GM19455 (cell line): ENCODE results near the gene KRT74.
"Not testable (repeated sequence)": the region's sequence is repeated elsewhere in the genome, so short reads cannot be mapped to it uniquely, and the experiment has no call there.

ENCODE experiments used
- ATAC-seq: cut with Tn5 transposase; IDR thresholded peaks from one replicate; pipeline ENCODE4 v1.9.1; 2021; ENCODE audit not compliant: unreplicated experiment

KRT74 gene

DNA sequence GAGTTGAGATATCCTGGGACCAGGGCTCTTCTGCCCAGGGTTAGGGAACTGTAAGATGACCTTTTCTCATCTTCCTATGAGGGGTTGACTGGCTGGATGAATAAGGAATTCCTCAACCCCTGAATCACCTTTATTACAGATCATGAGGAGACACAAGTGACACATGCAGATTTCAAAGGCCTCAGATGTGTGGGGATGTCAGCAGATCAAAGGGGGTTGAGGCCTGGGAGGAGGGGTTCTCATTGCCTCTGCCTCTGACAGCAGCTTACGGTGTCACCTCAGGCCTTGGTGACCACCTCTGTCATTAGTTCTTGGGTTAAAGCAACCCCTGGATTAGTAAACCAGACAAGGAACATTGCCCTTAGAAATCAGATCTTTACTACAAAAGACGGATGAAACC lies 29.7 kb upstream of the KRT74 start:
- no peak for ATAC-seq

DNA sequence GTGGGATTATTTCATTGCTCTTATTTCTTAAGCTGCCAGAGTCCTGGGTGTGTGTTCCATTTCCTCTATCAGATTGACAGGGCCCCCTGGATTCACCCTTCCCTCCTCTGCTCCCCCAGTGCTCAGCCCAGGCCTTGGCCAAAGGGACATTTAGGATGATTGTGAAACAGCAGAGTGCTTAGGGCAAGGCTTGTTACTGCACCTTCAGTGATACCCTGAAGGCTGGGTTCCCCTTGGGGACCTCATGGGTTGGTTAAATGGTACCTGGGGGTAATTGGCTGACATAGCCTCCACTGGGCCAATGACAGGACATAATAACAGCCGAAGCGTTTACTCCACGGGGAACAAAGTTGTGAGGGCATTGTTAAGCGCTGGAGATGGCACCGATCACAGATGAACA lies 28.9 kb upstream of the KRT74 start:
- ATAC-seq, result no peak

DNA sequence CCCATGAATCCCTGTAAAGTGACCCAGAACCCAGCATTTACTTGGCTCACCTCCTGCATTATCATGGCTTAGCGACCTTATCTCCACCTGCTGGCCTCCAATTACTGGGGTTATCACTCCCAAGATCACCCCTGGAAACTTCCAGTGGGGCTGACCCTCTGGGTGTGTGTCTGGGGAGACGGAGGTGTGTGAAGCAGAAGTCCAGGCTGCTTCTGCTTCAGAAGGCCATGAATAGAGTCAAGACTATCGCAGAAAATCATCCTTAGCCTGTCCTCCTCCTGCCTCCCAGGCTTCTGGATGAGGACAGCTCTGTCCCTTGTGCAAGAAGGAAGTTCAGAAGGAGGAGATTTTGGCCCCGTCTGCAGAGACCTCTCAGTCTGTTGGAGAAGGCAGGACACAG lies 28.0 kb upstream of the KRT74 start:
- no peak for ATAC-seq

DNA sequence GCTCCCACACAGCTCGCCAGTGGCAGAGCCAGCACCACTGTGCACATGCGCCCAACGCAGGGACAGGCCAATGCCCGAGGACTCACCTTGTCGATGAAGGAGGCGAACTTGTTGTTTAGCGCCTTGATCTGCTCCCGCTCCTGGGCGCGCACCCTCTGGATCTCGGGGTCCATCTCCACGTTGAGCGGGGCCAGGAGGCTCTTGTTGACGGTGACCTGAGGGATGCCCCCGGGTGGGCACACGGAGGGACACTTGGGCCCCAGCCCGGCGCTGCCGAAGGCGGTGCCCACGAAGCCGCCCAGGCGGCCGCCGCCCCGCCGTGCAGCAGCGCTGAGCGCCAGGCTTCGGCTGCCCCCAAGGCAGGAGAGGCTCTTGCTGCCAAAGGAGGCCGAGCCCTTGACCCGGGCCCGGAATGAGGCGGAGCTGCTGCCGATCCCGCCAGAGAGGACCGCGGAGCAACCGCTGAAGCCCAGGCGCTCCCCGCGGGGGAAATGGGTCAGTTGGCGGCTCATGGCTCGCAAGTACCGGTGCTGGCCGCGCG lies 27.4 kb upstream of the KRT74 start, which contains the start of gene KRT72:
Gene KRT72 (minus strand): TSS at position 523 of the 541 bp plus-strand sequence. CDS start 11 bp downstream, at position 512.
- ATAC-seq, result no peak

DNA sequence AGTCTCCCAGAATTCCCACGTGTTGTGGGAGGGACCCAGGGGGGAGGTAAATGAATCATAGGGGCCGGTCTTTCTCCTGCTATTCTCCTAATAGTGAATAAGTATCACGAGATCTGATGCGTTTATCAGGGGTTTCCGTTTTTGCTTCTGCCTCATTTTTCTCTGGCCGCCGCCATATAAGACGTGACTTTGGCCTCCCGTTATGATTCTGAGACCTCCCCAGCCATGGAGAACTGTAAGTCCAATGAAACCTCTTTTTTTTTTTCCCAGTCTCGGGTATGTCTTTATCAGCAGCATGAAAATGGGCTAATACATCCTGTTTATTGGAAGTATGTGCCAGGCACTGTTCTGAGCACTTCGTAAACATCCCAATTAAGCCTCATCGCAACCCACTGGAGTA lies 26.8 kb upstream of the KRT74 start:
- no peak for ATAC-seq

DNA sequence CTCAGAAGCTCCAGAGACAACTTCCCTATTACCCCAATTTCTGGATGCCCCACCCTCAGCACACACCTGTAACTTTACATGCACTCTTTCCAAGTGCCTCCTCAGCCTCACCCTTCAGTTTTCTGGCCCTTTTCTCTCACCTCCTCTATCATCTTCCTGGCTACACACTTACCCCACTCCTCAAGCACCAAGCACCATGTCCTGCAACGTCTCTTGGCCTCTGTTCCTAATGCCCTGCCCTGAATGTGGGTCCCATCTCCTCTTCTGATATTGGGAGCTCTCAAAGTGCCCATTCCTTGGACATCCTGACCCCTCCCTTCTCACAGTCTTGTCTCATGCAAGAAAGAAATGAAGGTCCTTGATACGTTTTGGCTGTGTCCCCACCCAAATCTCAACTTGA lies 26.4 kb upstream of the KRT74 start:
- no peak for ATAC-seq

DNA sequence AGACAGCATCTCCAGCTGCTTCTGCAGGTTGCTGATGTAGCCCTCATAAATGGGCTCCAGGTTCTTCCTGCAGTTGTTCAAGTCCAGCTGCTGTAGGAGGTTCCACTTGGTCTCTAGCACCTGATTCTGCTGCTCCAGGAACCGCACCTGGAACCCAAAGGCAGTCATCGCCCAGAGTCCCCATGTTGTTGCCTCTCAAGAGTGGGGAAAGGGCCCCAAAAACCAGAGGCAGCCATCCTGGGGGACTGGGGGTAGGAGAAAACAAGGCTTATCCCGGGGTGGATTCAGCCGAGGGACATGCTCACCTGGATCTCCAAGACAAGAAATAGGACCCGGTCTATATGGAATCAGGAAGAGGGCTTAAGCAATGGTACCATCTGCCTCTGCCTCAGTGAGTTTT lies 25.3 kb upstream of the KRT74 start:
- no peak for ATAC-seq

DNA sequence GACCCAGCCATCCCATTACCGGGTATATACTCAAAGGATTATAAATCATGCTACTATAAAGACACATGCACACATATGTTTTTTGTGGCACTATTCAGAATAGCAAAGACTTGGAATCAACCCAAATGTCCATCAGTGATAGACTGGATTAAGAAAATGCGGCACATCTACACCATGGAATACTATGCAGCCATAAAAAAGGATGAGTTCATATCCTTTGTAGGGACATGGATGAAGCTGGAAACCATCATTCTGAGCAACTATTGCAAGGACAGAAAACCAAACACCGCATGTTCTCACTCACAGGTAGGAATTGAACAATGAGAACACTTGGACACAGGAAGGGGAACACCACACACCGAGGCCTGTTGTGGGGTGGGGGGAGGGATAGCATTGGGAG lies 20.6 kb upstream of the KRT74 start:
- not testable (repeated sequence) for ATAC-seq

DNA sequence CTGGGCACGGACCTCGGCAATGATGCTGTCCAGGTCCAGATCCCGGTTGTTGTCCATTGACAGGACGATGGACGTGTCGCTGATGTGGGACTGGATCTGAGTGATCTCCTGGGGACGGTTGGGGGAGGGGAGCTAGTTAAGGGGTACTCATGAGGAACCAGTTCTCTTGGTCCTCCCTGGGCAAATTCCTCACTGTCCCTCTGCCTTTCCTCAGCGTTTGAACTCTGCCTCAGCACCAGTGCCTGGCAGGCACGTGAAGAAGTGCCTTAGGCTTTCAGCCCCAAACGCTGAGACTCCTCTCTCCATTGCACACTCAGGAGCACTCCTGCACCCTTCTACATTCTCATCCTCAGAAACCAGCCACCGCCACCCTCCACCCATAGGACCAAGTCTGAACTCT lies 17.9 kb upstream of the KRT74 start:
- no peak for ATAC-seq

DNA sequence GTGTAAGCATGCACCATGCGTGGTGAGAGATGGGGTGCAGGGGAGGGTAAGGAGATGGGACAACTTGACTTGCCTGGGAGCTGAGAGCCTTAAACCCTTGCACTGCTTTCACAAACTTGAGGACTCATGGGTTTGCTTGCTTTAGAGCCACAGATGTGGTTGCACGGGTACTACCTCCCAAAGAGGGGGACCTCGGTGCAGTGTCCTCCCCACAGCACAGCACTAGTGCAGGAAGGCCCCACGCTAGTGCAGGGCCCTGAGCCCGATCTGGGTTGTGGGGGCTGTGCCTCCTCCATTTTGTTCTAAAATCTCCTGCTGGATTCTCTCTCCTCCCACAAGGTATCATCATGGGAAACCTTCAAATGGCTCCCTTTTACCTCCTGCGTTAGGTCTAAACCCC lies 16.4 kb upstream of the KRT74 start:
- ATAC-seq, result no peak

DNA sequence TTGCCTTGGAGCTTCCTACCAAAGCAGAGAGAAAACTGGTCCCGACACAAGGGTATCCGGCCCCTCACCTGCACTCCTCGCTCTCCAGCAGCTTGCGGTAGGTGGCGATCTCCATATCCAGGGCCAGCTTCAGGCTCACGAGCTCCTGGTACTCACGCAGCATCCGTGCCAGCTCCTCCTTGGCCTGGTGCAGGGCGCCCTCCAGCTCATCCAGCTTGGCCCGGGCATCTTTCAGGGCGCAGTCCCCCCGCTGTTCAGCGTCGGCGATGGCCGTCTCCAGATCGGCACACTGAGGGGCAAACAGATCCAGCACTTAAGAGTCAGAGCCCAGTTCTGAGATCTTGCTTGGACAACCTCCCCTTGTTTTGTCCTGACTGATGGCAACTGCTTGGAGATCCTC lies 13.9 kb upstream of the KRT74 start:
- no peak for ATAC-seq

DNA sequence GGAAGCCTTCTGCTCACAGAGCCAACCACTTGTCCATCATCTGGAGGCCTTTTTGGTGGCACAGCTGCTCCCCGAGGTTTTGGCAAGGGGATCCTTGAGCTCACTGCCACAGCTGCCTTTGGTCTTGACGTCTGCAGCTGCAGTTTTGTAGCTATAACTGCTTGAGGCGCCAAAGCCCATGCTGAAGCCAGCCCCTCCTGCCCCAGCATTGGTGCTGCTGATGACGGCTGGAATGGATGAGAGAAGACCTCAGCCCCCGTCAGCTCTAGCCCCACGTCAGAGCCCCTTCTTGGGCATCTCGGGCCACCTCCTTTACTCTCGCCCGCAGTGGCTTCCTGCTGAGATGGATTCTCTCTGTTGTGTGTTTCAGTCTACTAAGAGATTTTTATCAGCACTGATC lies 12.3 kb upstream of the KRT74 start:
- ATAC-seq, result no peak

DNA sequence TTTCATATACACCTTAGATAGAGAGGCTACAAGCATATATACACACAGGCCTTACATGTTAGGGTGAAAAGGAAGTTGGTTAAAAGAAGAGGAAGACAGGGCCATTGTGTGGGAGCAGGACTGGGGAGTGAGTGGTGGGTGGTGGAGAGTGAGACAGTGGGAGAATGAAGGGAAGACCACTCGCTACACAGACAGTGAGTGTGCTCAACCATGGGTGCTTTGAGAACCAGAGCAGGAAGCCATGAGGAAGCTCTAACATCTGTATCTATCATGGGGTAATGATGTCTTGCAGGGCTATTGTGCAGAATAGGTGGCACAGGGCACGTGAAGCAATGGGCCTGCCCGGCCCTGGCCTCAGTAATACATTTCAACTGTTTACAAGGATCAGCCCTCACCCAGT lies 11.4 kb upstream of the KRT74 start:
- no peak for ATAC-seq

DNA sequence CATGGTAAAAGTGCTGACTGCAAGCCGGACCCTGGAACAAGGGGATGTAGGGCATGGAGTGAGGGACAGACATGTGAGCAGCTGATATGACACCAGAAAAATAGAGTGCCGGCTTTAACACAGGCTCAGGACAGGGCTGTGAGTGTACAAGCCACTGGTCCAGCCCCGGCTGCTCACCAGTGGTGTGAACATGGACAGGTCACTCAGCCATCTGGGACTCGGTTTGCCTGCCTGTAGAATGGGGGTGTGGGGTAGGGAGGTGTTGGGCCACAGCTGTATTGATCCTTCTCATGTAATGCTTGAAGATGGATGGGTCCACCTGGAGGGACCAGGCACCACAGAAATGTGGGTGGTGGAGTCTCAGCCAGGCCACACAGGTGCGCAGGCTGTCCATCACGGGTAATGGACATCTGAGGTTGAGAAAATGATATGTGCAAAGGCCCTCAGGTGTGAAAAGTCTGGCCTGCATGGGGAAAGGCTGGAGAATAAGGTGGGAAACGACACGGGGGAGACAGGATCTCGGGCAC lies 10.6 kb upstream of the KRT74 start:
- no peak for ATAC-seq

DNA sequence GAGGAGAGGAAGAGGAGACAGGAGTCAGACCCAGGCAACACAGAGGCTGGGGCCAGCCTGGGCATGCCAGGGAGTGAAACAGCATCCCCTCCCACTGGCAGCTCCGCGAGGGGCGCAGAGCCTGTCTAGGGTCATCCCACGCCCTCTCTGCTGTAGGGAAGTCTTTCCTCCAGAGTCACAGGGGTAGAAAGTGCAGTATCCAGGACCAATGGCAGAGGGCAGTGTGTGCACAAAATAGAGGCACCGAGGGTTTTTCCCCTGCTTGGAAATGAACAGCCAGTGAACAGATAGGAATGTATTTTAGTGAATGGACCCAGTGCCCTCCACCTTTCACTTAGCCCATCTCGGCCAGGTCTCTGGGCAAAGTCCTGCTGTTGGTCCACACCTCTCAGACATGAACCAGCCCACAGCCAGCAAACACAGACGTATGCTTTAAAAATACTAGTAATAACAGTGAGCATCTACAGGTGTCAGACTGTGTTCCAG lies 9.4 kb upstream of the KRT74 start:
- ATAC-seq, result no peak

DNA sequence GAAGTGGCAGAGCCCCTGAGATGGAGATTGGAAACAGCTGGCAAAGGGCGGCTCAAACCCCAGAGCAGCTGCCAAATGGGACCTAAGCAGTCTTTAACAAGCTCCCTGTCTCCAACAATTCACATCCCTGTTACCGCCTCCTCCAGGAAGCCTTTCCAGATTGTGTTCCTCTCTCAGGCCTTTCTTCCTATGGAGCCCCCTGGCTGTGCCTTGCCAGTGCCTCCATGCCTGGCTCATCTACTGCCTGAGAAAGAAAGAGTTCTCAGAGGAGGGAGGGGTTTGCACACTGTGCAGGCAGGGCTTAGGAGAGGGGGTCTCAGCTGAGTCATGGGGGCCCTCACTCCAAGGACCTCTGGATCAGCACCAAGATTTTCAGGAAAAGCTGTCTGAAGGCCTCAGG lies 8.8 kb upstream of the KRT74 start:
- ATAC-seq, result no peak

DNA sequence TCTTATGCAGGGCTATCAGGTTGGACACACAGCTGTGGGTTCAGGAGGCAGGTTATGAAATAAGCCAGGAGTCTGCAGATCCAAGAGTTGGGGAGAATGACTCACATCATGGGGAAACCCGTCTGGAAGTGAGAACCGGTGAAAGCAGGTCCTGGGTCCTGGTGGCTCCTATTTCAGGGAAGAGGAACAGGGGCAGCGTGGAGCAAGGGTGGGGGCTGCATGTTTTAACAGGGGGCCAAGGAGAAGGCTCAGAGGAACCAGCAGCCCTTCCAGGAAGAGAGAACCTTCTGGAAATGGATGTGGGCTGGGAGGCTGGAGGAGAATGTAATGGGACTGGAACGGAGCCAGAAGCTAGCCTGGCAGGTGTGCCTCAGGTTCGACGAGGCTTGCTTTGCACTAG lies 7.8 kb upstream of the KRT74 start:
- no peak for ATAC-seq

DNA sequence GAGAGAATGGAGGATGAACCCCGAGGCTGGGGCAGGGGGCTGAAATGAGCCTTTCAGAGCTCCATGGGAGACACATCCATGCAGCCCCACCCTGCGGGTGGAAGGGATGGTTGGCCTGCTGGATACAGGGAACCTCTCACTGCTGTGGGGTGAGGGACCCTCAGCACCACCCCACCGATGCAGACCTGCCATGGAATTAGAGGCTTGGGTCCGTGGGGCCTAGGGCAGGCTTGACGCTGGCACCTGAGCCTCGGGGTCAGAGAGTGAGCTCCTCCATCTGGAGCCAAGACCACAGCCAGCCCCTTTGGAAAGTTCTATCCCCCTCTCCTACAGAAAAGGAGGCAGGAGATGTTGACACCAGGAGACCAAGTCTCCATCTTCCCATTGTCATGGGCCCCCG lies 7.4 kb upstream of the KRT74 start:
- ATAC-seq, result no peak

DNA sequence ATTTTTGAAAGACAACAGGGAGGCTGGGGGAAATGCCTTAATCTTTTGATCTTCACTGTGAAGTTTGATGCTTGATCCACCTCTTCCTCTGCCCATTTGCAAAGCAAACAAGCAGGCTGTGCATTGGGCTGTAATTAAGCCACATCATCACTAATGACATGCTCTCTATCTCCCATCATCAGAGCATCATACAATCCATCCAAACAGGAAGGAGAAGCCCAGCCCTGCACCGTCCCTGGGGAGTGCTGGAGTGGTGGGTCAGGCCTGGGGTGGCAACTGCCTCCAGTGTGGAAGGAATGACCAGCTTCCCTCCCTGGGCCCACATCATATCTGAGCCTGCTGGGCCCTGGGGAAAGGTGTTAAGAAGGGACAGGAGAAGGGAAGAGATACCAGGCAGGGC lies 6.9 kb upstream of the KRT74 start:
- ATAC-seq, result no peak

DNA sequence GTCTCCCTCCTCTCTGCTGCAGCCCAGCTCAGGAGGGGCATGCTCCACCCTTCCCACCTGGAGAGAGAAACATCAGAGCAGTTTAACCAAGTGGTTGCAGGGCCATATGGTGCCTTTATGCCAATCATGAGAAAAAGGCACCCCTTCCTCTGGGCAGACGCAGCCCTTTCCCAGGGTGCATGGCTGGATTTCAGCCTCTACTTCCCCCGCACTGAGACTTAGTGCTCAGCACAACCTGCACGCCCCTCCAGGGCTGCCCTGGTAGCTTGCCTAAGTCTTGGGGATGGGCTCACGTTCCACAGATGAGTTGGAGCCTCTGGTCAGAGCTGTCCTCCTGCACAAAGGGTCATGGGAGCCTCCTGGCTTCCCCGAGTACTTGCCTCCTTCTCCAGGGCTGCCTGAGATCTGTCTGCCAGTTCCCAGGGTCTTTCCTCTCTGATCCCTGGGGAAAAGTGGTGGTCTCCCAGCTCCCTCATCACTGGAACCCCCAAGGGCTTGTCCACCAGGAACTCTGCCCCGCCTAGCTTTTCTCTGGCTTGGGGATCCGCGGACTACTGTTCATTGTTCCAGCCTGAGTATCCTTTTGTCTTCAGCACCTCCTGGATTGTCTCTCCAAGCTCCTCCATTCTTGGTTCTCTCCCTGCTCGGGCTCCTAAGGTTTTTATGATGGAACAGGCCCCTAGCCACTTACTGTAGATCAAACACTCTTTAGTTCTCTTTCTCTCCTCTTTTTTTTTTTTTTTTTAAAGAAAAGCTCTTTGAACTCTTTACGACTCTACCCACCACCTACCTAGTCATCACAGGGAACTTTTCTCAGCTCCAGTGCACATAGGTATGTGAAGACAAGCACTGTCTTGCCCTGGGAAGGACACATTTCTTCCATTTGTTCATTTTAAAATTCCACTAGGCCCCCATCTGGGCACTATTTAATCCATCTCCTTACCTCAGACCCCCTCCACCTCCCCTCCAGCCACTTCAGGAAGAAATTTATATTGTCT lies 6.1 kb upstream of the KRT74 start:
- no peak for ATAC-seq

DNA sequence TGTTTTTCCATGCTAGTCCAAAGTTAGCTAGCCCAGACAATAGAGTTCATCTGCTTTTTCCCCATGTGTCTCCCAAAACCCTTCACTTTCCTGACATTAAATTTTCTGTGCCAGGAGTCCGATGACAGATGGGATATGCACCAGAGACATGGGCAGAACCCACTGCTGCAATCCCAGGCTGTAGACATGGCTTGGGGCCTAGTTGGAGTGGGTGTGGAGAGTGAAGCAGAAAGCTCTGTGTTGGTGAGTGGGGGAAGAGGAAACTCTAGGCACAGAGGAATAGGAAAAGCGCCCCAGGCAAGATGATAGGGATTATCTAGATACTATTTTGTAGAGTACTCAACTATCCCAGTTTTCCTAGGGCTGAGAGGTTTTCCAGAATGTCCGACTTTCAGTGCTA lies 4.8 kb upstream of the KRT74 start:
- no peak for ATAC-seq

DNA sequence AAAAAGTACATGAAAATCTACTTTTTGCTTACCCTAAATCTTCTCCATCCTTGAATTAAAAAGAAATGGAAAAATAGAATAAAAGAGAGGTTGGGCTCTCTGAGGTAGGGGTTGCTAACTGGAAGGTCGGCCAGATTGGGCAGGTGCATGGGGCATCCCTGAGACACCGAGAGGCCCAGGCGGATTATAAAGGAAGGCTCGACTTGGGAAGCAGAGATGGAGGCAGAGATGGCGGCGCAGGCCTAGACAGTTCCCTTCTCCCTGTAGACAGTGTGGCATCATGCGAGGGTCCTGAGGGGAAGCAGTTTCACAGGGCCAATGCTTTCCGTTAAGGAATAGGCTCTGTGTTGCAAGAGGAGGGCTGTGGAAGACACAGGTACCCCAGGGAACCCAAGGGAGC lies 3.7 kb upstream of the KRT74 start:
- no peak for ATAC-seq
